Heart left ventricle (tissue), 16 donors: ENCODE measurements around the gene SGIP1. TPM values are rescaled to one million over a fixed set of nuclear protein-coding genes. Genes with fewer than 3 reads are reported as not detected.

ENCODE experiments used
- ATAC-seq, 4 donors: fragments of 200-7000 bp; cut with Tn5 transposase; one replicate each; pipeline ENCODE4 v1.9.1; 2020 to 2022; ENCODE audit warnings: moderate library complexity in 4 of 4, mild to moderate bottlenecking in 3 of 4, moderate number of reproducible peaks in 1 of 4
- DNase-seq, 5 donors: peaks; one replicate each; pipeline ENCODE4 v3.0.0-alpha.2; 2020
- H3K27ac ChIP-seq, 12 donors: fragments of 200-600 bp; sonication (generic) in 4 of 12; one replicate each; pipeline versions ENCODE4 v1.5.0 to v1.8.0; 2016 to 2022; ENCODE audit warnings: mild to moderate bottlenecking in 2 of 12
- H3K27me3 ChIP-seq, 9 donors: fragments of 200-600 bp; sonication (generic) in 2 of 9; one replicate each; pipeline versions ENCODE4 v1.5.1 to v1.8.0; 2016 to 2022; ENCODE audit warnings: mild to moderate bottlenecking in 3 of 9
- H3K36me3 ChIP-seq, 9 donors: fragments of 200-600 bp; sonication (generic) in 2 of 9; one replicate each; pipeline versions ENCODE4 v1.5.0 to v1.8.0; 2018 to 2022; ENCODE audit warnings: mild to moderate bottlenecking in 2 of 9
- H3K4me1 ChIP-seq, 12 donors: fragments of 200-600 bp; sonication (generic) in 4 of 12; one replicate each; pipeline versions ENCODE4 v1.5.0 to v1.8.0; 2016 to 2022; ENCODE audit warnings: mild to moderate bottlenecking in 3 of 12
- H3K4me3 ChIP-seq, 12 donors: fragments of 200-600 bp; sonication (generic) in 4 of 12; one replicate each; pipeline versions ENCODE4 v1.5.0 to v1.8.0; 2017 to 2022; ENCODE audit warnings: mild to moderate bottlenecking in 9 of 12, moderate library complexity in 4 of 12
- H3K9me3 ChIP-seq, 12 donors: fragments of 200-600 bp; sonication (generic) in 4 of 12; one replicate each; pipeline versions ENCODE4 v1.5.0 to v1.8.0; 2016 to 2022; ENCODE audit warnings: mild to moderate bottlenecking in 1 of 12
- CTCF ChIP-seq, 12 donors: fragments of 200-600 bp; sonication (generic) in 4 of 12; IDR thresholded peaks; one replicate each; pipeline versions ENCODE4 v1.5.0 to v1.8.0; 2018 to 2022; ENCODE audit warnings: antibody characterized with exemption in 12 of 12, mild to moderate bottlenecking in 5 of 12
- POLR2A ChIP-seq, 2 donors: fragments of 450-650 bp; IDR thresholded peaks; one replicate each; pipeline ENCODE4 v1.6.1; 2017; ENCODE audit warnings: antibody characterized with exemption in 2 of 2, mild to moderate bottlenecking in 2 of 2, moderate library complexity in 2 of 2
- WGBS, 4 donors: extraction: QIAGEN DNeasy Blood & Tissue Kit in 2 of 4; methylation state at CpG; one replicate each; pipeline versions ENCODE4 v1.1.5 to v1.1.7; 2013 to 2018; 5-methylcytosine and 5-hydroxymethylcytosine counted together
- intact Hi-C, 10 donors: fragments of 100-400 bp; cut with DNase I; formaldehyde crosslinking; loops; one replicate each; pipeline versions ENCODE4 v1.11.1 to v1.14.2; 2022
- polyA plus RNA-seq, 2 donors: library from polyadenylated mRNA; stranded (reverse); fragments of 200-250 nt; gene quantifications; one replicate each; pipeline ENCODE4 v1.2.3, GENCODE V29; 2013
- total RNA-seq, 9 donors: library from RNA; depleted of rRNA in 2 of 9; stranded (reverse); fragments of >200 nt in 2 of 9; fragmentation: NEBNext Ultra II Directional in 3 of 9; extraction: Animal tissue kit (Norgen Biotek cat#: 25700) in 3 of 9; gene quantifications; one replicate each; pipeline versions ENCODE4 v1.1.0 to v1.2.4, GENCODE V29; 2016 to 2023
- donor health status: ischemic (EF 13 %, LVEDD 7.1; RV severe dilation, severe dysfunction).
- donor health status: healthy with polysubstance abuse.
- donor health status: DM: no; HTN: yes; CAD: no.
- donor health status: DM: no; HTN: no; CAD: no.
- donor health status: ischemic (EF 25% LVEDD 6.9; RV normal size, moderate dysfunction).
- donor health status: ischemic (EF 25% LVEDD 5.7; RV mildly dilated, moderate dysfunction).
- donor health status: healthy.
- donor health status: DM: yes; HTN: yes; CAD: no.
- donor health status: ischemic (EF 35%, LVEDD 5.7; RV mildly dilated, moderate dysfunction).
- donor health status: nonischemic (EF 11% LVEDD 7.7; RV severe dilation, severe dysfunction).
- donor health status: DM: yes; HTN: yes; CAD: no.
- donor health status: PGD.
- donor health status: ischemic (EF 29% LVEDD 5.4; RV normal size, mild dysfunction).
- donor health status: nonischemic (EF 23%, LVEDD 6.1; RV moderate dilation, normal function).

The SGIP1 gene
- total and polyA plus RNA-seq, 11 donors = 2.1 to 17.3 (median 5.0) TPM

- Histone ChIP-seq H3K4me3 (peak overlapping the region in 9 of 12 donors; percentile 38 to 67 (median 54)), H3K36me3 (no peaks in the 10 kb centered on the region), H3K27ac (peak overlapping the region in 5 of 12 donors; percentile 69 to 86 (median 80)), H3K9me3 (no peaks in the 10 kb centered on the region), H3K4me1 (peaks cover 0 to 62% (median 20%) of the 10 kb centered on the region in 12 donors), H3K27me3 (peaks cover 0 to 11% (median 0%) of the 10 kb centered on the region in 9 donors)
- 5 to 23% (median 17%) methylated on average over 1 of the region's 1 CpG for WGBS, 4 donors
- intact Hi-C loops = loop anchor here in 1 of 10 donors (10.0 kb wide), 1 partner anchor 139 kb away; no protein-coding TSS in a partner anchor
- DNase-seq (no peak), ATAC-seq (no peak)
- no peak for TF ChIP-seq CTCF (IDR thresholded peaks at IDR 0.05)
- no peak for TF ChIP-seq POLR2A (IDR thresholded peaks at IDR 0.05)
Measured at GRCh38 chr1:66535853-66536252, 1.9 kb downstream of the SGIP1 start.

DNA sequence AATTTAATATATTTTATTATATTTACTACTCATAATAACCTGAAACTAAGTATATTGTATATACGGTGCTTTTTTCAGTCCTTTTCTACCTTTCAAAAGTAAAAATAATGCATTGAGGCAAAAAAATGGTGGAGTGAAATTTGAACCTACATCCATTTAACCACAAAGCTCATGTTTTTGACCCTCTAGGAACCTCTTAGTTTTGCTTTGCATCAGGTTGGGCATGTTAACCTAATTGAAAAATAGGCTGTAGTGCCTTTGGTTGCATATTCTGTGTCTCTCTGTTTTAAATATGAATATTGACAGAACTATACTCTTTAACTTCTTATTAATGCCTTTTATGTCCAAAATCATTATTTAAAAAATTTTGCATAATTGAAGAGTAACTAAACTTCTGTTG is 3.8 kb downstream of the SGIP1 start:
- TF ChIP-seq POLR2A (IDR thresholded peaks at IDR 0.05) (no peak), CTCF (IDR thresholded peaks at IDR 0.05) (no peak)
- no peak for ATAC-seq
- H3K4me3 ChIP-seq = peak overlapping the region in 1 of 12 donors; percentile 61
- peaks cover 0 to 7% (median 0%) of the 10 kb centered on the region in 9 donors for H3K27me3 ChIP-seq
- no peaks in the 10 kb centered on the region for H3K36me3 ChIP-seq
- intact Hi-C loops = loop anchor here in 1 of 10 donors (10.0 kb wide), 1 partner anchor 137 kb away; no protein-coding TSS in a partner anchor
- no peaks in the 10 kb centered on the region for H3K9me3 ChIP-seq
- no peak for DNase-seq
- H3K4me1 ChIP-seq = peaks cover under 1 to 68% (median 27%) of the 10 kb centered on the region in 12 donors
- WGBS, 4 donors = 39 to 98% (median 96%) methylated on average over 1 of the region's 1 CpG
- peak overlapping the region in 3 of 12 donors; percentile 2 to 26 (median 14) for H3K27ac ChIP-seq

DNA sequence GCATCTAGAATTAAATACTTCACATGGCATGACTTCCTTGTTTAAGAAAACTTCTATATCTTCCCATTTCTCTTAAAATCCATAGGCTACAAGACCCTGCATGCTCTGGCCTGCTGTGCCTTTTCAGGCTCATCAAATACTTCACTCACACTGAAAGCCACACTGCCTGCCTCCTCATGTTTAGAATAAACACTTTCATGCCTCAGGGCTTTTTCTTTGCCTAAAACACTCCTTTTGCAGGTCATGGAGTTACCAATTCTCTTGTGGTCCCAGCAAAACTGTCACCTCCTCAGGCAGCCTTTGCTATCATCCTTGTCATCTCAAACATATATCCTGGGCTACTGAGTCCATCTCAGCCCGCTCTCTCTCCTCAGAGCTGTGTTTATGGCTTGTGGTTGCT is 5.5 kb downstream of the SGIP1 start:
- TF ChIP-seq POLR2A (IDR thresholded peaks at IDR 0.05) = no peak
- TF ChIP-seq CTCF (IDR thresholded peaks at IDR 0.05) = no peak
- intact Hi-C loops = loop anchor here in 1 of 10 donors (10.0 kb wide), 1 partner anchor 135 kb away; no protein-coding TSS in a partner anchor
- ATAC-seq = no peak
- Histone ChIP-seq H3K27me3 (no peaks in the 10 kb centered on the region), H3K27ac (peak overlapping the region in 1 of 12 donors; percentile 25), H3K4me1 (peaks cover 10 to 79% (median 28%) of the 10 kb centered on the region in 12 donors), H3K36me3 (no peaks in the 10 kb centered on the region), H3K4me3 (no peak overlapping the region), H3K9me3 (no peaks in the 10 kb centered on the region)
- 95 to 98% (median 96%) methylated on average over 1 of the region's 1 CpG for WGBS, 4 donors
- no peak for DNase-seq

- ATAC-seq = no peak
- Histone ChIP-seq H3K9me3 (no peaks in the 10 kb centered on the region), H3K4me1 (peaks cover 10 to 83% (median 31%) of the 10 kb centered on the region in 12 donors), H3K36me3 (no peaks in the 10 kb centered on the region), H3K4me3 (no peak overlapping the region), H3K27ac (peak overlapping the region in 5 of 12 donors; percentile 13 to 36 (median 22)), H3K27me3 (no peaks in the 10 kb centered on the region)
- intact Hi-C loops = loop anchor here in 1 of 10 donors (5.0 kb wide), 1 partner anchor 67 kb away; no protein-coding TSS in a partner anchor
- no peak for TF ChIP-seq POLR2A (IDR thresholded peaks at IDR 0.05)
- no peak for TF ChIP-seq CTCF (IDR thresholded peaks at IDR 0.05)
- DNase-seq = no peak
- 50 to 56% (median 55%) methylated on average over 3 of the region's 3 CpGs for WGBS, 4 donors
Measured at GRCh38 chr1:66540434-66541032, 6.6 kb downstream of the SGIP1 start.
